ENCODE results near the gene TLK1.

DNA sequence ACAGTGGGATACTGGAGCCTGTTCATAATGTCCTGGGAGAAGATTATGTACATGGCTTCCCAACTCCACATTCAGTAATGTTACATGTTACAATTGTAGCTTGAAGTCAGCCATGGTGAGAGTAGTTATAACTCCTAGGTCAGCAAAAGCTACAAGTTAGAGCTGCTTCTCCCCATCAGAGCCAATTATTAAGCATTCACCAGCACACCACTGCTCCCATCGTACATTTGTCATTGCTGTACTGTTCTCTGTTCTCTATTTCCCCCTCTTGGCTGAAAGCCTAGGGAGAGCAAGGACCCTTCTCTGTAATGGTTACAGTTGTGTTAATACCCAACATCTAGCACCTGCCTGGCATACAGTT, 5.3 kb upstream of the TLK1 start:
- TF ChIP-seq, protein P1, sequence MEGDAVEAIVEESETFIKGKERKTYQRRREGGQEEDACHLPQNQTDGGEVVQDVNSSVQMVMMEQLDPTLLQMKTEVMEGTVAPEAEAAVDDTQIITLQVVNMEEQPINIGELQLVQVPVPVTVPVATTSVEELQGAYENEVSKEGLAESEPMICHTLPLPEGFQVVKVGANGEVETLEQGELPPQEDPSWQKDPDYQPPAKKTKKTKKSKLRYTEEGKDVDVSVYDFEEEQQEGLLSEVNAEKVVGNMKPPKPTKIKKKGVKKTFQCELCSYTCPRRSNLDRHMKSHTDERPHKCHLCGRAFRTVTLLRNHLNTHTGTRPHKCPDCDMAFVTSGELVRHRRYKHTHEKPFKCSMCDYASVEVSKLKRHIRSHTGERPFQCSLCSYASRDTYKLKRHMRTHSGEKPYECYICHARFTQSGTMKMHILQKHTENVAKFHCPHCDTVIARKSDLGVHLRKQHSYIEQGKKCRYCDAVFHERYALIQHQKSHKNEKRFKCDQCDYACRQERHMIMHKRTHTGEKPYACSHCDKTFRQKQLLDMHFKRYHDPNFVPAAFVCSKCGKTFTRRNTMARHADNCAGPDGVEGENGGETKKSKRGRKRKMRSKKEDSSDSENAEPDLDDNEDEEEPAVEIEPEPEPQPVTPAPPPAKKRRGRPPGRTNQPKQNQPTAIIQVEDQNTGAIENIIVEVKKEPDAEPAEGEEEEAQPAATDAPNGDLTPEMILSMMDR (IDR thresholded peaks at IDR 0.05): no peak
- TF ChIP-seq POLR2A (IDR thresholded peaks at IDR 0.05): no peak
